Right lobe of liver (tissue), 4 donors: ENCODE data around the gene ZNF18.

Source experiments
- CTCF ChIP-seq, 4 donors: fragments of 200-600 bp in 3 of 4; fragments of 450-650 bp in 1 of 4; IDR thresholded peaks; one replicate each; pipeline versions ENCODE4 v1.5.1 to v1.8.0; 2016 to 2022; ENCODE audit warnings: antibody characterized with exemption in 4 of 4, mild to moderate bottlenecking in 2 of 4
- POLR2A ChIP-seq: fragments of 450-650 bp; IDR thresholded peaks from one replicate; pipeline ENCODE4 v1.6.1; 2017; ENCODE audit warnings: antibody characterized with exemption, mild to moderate bottlenecking
- donor health status: DM: no; HTN: no; CAD: no.
- donor health status: DM: no; HTN: no; CAD: no.
- donor health status: DM: no; HTN: yes; CAD: no.

GRCh38 chr17:11980813-11981212, 16.5 kb downstream of the ZNF18 start:
- TF ChIP-seq CTCF (IDR thresholded peaks at IDR 0.05) (peak in 2 of 4 donors; percentile 24 to 31), POLR2A (no peak)
